Measurements from ENCODE around the gene BCR.
"Not testable (repeated sequence)": the region's sequence is repeated elsewhere in the genome, so short reads cannot be mapped to it uniquely, and the experiment has no call there.

DNA sequence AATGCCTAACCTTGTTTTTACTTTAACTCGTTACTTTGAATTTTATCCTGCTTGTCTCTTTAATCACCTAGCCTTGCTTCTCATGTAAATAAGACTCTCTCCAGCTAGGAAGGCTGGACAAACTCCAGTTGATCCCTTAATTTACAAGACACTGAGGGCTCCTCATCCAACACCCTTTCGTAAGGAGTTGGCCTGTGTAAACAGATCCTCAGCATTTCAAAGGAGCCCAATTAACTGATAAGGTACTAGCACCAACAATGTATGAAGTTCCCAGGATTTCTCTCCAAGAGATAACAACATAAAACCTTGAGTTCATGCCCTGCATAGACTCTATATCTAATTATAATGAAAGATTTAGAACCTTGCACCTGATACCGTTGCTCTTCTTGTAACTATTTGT, 186.9 kb downstream of the BCR start:
- TF ChIP-seq, protein P1, sequence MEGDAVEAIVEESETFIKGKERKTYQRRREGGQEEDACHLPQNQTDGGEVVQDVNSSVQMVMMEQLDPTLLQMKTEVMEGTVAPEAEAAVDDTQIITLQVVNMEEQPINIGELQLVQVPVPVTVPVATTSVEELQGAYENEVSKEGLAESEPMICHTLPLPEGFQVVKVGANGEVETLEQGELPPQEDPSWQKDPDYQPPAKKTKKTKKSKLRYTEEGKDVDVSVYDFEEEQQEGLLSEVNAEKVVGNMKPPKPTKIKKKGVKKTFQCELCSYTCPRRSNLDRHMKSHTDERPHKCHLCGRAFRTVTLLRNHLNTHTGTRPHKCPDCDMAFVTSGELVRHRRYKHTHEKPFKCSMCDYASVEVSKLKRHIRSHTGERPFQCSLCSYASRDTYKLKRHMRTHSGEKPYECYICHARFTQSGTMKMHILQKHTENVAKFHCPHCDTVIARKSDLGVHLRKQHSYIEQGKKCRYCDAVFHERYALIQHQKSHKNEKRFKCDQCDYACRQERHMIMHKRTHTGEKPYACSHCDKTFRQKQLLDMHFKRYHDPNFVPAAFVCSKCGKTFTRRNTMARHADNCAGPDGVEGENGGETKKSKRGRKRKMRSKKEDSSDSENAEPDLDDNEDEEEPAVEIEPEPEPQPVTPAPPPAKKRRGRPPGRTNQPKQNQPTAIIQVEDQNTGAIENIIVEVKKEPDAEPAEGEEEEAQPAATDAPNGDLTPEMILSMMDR (conservative IDR thresholded peaks at IDR 0.05 in 1 of 2, IDR thresholded peaks at IDR 0.05 in 1 of 2; ENCODE audit: low read depth in 1 of 2, low read length in 2 of 2): not testable (repeated sequence)
- TF ChIP-seq EZH2 (IDR thresholded peaks at IDR 0.05; ENCODE audit: low read length, missing control alignments): not testable (repeated sequence)
